ENCODE data around the gene POC1B.

- no peak for TF ChIP-seq PATZ1 (CRISPR knock-in tag; IDR thresholded peaks at IDR 0.05; ENCODE audit: borderline replicate concordance)
- no peak for TF ChIP-seq POU6F1 (CRISPR knock-in tag; IDR thresholded peaks at IDR 0.05; ENCODE audit: borderline replicate concordance, low read depth)
- no peak for TF ChIP-seq ZFP30 (CRISPR knock-in tag; IDR thresholded peaks at IDR 0.05)
- TF ChIP-seq ZNF565 (CRISPR knock-in tag; conservative IDR thresholded peaks at IDR 0.05; ENCODE audit: low read depth): no peak
- TF ChIP-seq GLIS3 (CRISPR knock-in tag; IDR thresholded peaks at IDR 0.05): no peak
- TF ChIP-seq BACH2 (CRISPR knock-in tag; IDR thresholded peaks at IDR 0.05; ENCODE audit: borderline replicate concordance): no peak
- TF ChIP-seq OSR1 (CRISPR knock-in tag; IDR thresholded peaks at IDR 0.05): no peak
- no peak for TF ChIP-seq CSRNP3 (CRISPR knock-in tag; IDR thresholded peaks at IDR 0.05)
- no peak for TF ChIP-seq ARNTL (CRISPR knock-in tag; IDR thresholded peaks at IDR 0.05; ENCODE audit: borderline replicate concordance, low read depth)
- TF ChIP-seq SNAI2 (CRISPR knock-in tag; IDR thresholded peaks at IDR 0.05): no peak
- no peak for TF ChIP-seq RARB (CRISPR knock-in tag; IDR thresholded peaks at IDR 0.05)
Observed at GRCh38 chr12:89439941-89440340, 85.9 kb downstream of the POC1B start.

All from SK-N-SH treated with all-trans-retinoic acid at 6 μM for 48 hours (cell line).